Vagina (tissue), 2 donors: ENCODE results near the gene STAB2. TPM values are rescaled to one million over a fixed set of nuclear protein-coding genes. Genes with fewer than 3 reads are reported as not detected.

Experiments
- DNase-seq, 2 donors: peaks; one replicate each; pipeline ENCODE4 v3.0.0-alpha.2; 2017; ENCODE audit errors: extremely low spot score in 2 of 2
- H3K27ac ChIP-seq: fragments of 200-600 bp; sonication (generic); one replicate; pipeline ENCODE4 v1.5.1; 2019
- H3K27me3 ChIP-seq: fragments of 200-600 bp; sonication (generic); one replicate; pipeline ENCODE4 v1.5.1; 2019
- H3K36me3 ChIP-seq, 2 donors: fragments of 200-600 bp; sonication (generic); one replicate each; pipeline ENCODE4 v1.5.1; 2017 to 2019
- H3K4me1 ChIP-seq: fragments of 200-600 bp; sonication (generic); one replicate; pipeline ENCODE4 v1.5.1; 2019
- H3K4me3 ChIP-seq, 2 donors: fragments of 200-600 bp; sonication (generic); 1 replicate in 1 of 2; 2 replicates in 1 of 2; pipeline ENCODE4 v1.5.1; 2016 to 2019
- H3K9me3 ChIP-seq: fragments of 200-600 bp; sonication (generic); one replicate; pipeline ENCODE4 v1.5.1; 2019
- CTCF ChIP-seq, 3 experiments: fragments of 450-650 bp in 2 of 3; fragments of 200-600 bp in 1 of 3; sonication (generic) in 1 of 3; IDR thresholded peaks; one replicate each; pipeline ENCODE4 v1.5.1; 2017 to 2019; ENCODE audit warnings: antibody characterized with exemption in 3 of 3, mild to moderate bottlenecking in 2 of 3, moderate library complexity in 2 of 3
- POLR2A ChIP-seq, 2 donors: fragments of 450-650 bp; IDR thresholded peaks; one replicate each; pipeline ENCODE4 v1.6.1; 2017; ENCODE audit warnings: antibody characterized with exemption in 2 of 2, mild to moderate bottlenecking in 2 of 2, moderate library complexity in 2 of 2
- POLR2AphosphoS5 ChIP-seq, 2 donors: sonication (generic); formaldehyde crosslinking; IDR thresholded peaks; one replicate each; pipeline ENCODE4 v1.9.0; 2017; ENCODE audit warnings: antibody characterized with exemption in 2 of 2, mild to moderate bottlenecking in 2 of 2, low read depth in 1 of 2; ENCODE audit not compliant: insufficient read depth in 1 of 2
- intact Hi-C: fragments of 100-400 bp; cut with DNase I; formaldehyde crosslinking; loops from one replicate; pipeline ENCODE4 v1.15.1; 2023
- total RNA-seq: library from RNA; depleted of rRNA; stranded (reverse); fragments of >200 nt; gene quantifications from one replicate; pipeline ENCODE4 v1.2.3, GENCODE V29; 2016

STAB2 gene
- total RNA-seq, 1 donor from 2014 or later, result 0.25 TPM

GRCh38 chr12:103755425-103755824, 168.4 kb downstream of the STAB2 start:
- intact Hi-C loops, result no loop called here
- H3K27ac ChIP-seq, result no peak overlapping the region
- H3K4me3 ChIP-seq, result no peak overlapping the region
- no peaks in the 10 kb centered on the region for H3K27me3 ChIP-seq
- no peaks in the 10 kb centered on the region for H3K4me1 ChIP-seq
- DNase-seq, result no peak
- TF ChIP-seq POLR2A (IDR thresholded peaks at IDR 0.05) (no peak), CTCF (IDR thresholded peaks at IDR 0.05) (no peak), POLR2AphosphoS5 (IDR thresholded peaks at IDR 0.05; ENCODE audit: insufficient read depth in 1 of 2, low read depth in 1 of 2) (no peak)
- H3K9me3 ChIP-seq, result no peaks in the 10 kb centered on the region
- H3K36me3 ChIP-seq, result no peaks in the 10 kb centered on the region

- DNase-seq, result no peak
- TF ChIP-seq POLR2A (IDR thresholded peaks at IDR 0.05), result no peak
- no peak for TF ChIP-seq CTCF (IDR thresholded peaks at IDR 0.05)
- no peak for TF ChIP-seq POLR2AphosphoS5 (IDR thresholded peaks at IDR 0.05; ENCODE audit: insufficient read depth in 1 of 2, low read depth in 1 of 2)
- H3K27ac ChIP-seq, result no peak overlapping the region
- H3K4me1 ChIP-seq, result no peaks in the 10 kb centered on the region
- H3K4me3 ChIP-seq, result no peak overlapping the region
- no peaks in the 10 kb centered on the region for H3K36me3 ChIP-seq
- intact Hi-C loops, result no loop called here
- H3K27me3 ChIP-seq, result no peaks in the 10 kb centered on the region
- no peaks in the 10 kb centered on the region for H3K9me3 ChIP-seq
Observed at GRCh38 chr12:103756443-103756842, 169.4 kb downstream of the STAB2 start.

- H3K27ac ChIP-seq, result no peak overlapping the region
- no peaks in the 10 kb centered on the region for H3K9me3 ChIP-seq
- no peaks in the 10 kb centered on the region for H3K27me3 ChIP-seq
- no peaks in the 10 kb centered on the region for H3K36me3 ChIP-seq
- intact Hi-C loops, result no loop called here
- no peaks in the 10 kb centered on the region for H3K4me1 ChIP-seq
- H3K4me3 ChIP-seq, result no peak overlapping the region
- TF ChIP-seq CTCF (IDR thresholded peaks at IDR 0.05) (no peak), POLR2AphosphoS5 (IDR thresholded peaks at IDR 0.05; ENCODE audit: insufficient read depth in 1 of 2, low read depth in 1 of 2) (no peak), POLR2A (IDR thresholded peaks at IDR 0.05) (no peak)
- no peak for DNase-seq
Observed at GRCh38 chr12:103757248-103757647, 170.2 kb downstream of the STAB2 start.

GRCh38 chr12:103758310-103759089, 171.4 kb downstream of the STAB2 start:
- Histone ChIP-seq H3K4me1 (no peaks in the 10 kb centered on the region), H3K27ac (no peak overlapping the region), H3K9me3 (no peaks in the 10 kb centered on the region), H3K27me3 (no peaks in the 10 kb centered on the region), H3K36me3 (peaks cover 0 to 3% of the 10 kb centered on the region in 2 donors), H3K4me3 (no peak overlapping the region)
- TF ChIP-seq CTCF (IDR thresholded peaks at IDR 0.05) (no peak), POLR2A (IDR thresholded peaks at IDR 0.05) (no peak), POLR2AphosphoS5 (IDR thresholded peaks at IDR 0.05; ENCODE audit: insufficient read depth in 1 of 2, low read depth in 1 of 2) (no peak)
- DNase-seq, result no peak
- intact Hi-C loops, result no loop called here

- Histone ChIP-seq H3K4me3 (no peak overlapping the region), H3K4me1 (no peaks in the 10 kb centered on the region), H3K27ac (no peak overlapping the region), H3K9me3 (no peaks in the 10 kb centered on the region), H3K36me3 (peaks cover 0 to 12% of the 10 kb centered on the region in 2 donors), H3K27me3 (no peaks in the 10 kb centered on the region)
- no peak for DNase-seq
- TF ChIP-seq POLR2AphosphoS5 (IDR thresholded peaks at IDR 0.05; ENCODE audit: insufficient read depth in 1 of 2, low read depth in 1 of 2) (no peak), CTCF (IDR thresholded peaks at IDR 0.05) (no peak), POLR2A (IDR thresholded peaks at IDR 0.05) (no peak)
- intact Hi-C loops, result no loop called here
Observed at GRCh38 chr12:103762473-103762872, 175.4 kb downstream of the STAB2 start.
